Neural progenitor cell (in vitro differentiated cells): ENCODE measurements around the gene CTSC. TPM values are rescaled to one million over a fixed set of nuclear protein-coding genes. Genes with fewer than 3 reads are reported as not detected.

ENCODE experiments used
- DNase-seq: peaks from one replicate; pipeline ENCODE4 v3.0.0-alpha.2; 2016; ENCODE audit warnings: low spot score
- H2AFZ ChIP-seq: fragments of 200-600 bp; sonication (generic); replicated peaks from 2 replicates; pipeline ENCODE4 v1.6.1; 2016; ENCODE audit warnings: antibody characterized with exemption
- H3F3A ChIP-seq: fragments of 200-600 bp; sonication (generic); 2 replicates; pipeline ENCODE4 v1.6.1; 2016; ENCODE audit warnings: antibody characterized with exemption, low read depth
- H3K27ac ChIP-seq: fragments of 200-600 bp; sonication (generic); 2 replicates; pipeline ENCODE4 v1.5.1; 2016; ENCODE audit warnings: mild to moderate bottlenecking
- H3K27me3 ChIP-seq: fragments of 200-600 bp; sonication (generic); 2 replicates; pipeline ENCODE4 v1.6.1; 2016; ENCODE audit warnings: mild to moderate bottlenecking, moderate library complexity
- H3K36me3 ChIP-seq: fragments of 200-600 bp; sonication (generic); 2 replicates; pipeline ENCODE4 v1.5.1; 2016
- H3K4me1 ChIP-seq: fragments of 200-600 bp; sonication (generic); 2 replicates; pipeline ENCODE4 v1.6.1; 2016; ENCODE audit warnings: mixed run types
- H3K4me2 ChIP-seq: fragments of 200-600 bp; sonication (generic); 2 replicates; pipeline ENCODE4 v1.6.1; 2016
- H3K4me3 ChIP-seq: fragments of 200-600 bp; sonication (generic); 2 replicates; pipeline ENCODE4 v1.5.1; 2016
- H3K79me2 ChIP-seq: fragments of 200-600 bp; sonication (generic); 2 replicates; pipeline ENCODE4 v1.6.1; 2016; ENCODE audit warnings: low read depth
- H3K9ac ChIP-seq: fragments of 200-600 bp; sonication (generic); 2 replicates; pipeline ENCODE4 v1.6.1; 2016
- H3K9me3 ChIP-seq: fragments of 200-600 bp; sonication (generic); 2 replicates; pipeline ENCODE4 v1.5.1; 2016; ENCODE audit warnings: low read depth
- H4K20me1 ChIP-seq: fragments of 200-600 bp; sonication (generic); 2 replicates; pipeline ENCODE4 v1.6.1; 2016; ENCODE audit warnings: low read depth
- H3K27ac Mint-ChIP-seq: 3 replicates; pipeline ENCODE4 v1.8.0; 2021; ENCODE audit warnings: mixed read lengths
- H3K27me3 Mint-ChIP-seq: 2 replicates; pipeline ENCODE4 v1.8.0; 2022; ENCODE audit warnings: low read depth, mild to moderate bottlenecking, inconsistent platforms, moderate library complexity, mixed read lengths; ENCODE audit not compliant: insufficient read depth
- H3K36me3 Mint-ChIP-seq: 3 replicates; pipeline ENCODE4 v1.8.0; 2021; ENCODE audit warnings: mixed read lengths
- H3K4me1 Mint-ChIP-seq: 3 replicates; pipeline ENCODE4 v1.8.0; 2021; ENCODE audit warnings: mixed read lengths
- H3K4me3 Mint-ChIP-seq: 3 replicates; pipeline ENCODE4 v1.8.0; 2021; ENCODE audit warnings: mild to moderate bottlenecking, moderate library complexity, mixed read lengths
- H3K9me3 Mint-ChIP-seq: 3 replicates; pipeline ENCODE4 v1.8.0; 2020; ENCODE audit warnings: mixed read lengths
- CTCF ChIP-seq: fragments of 200-600 bp; sonication (generic); IDR thresholded peaks from 2 replicates; pipeline ENCODE4 v1.5.1; 2017; ENCODE audit warnings: antibody characterized with exemption, mild to moderate bottlenecking
- EZH2 ChIP-seq: fragments of 200-600 bp; sonication (generic); IDR thresholded peaks from 2 replicates; pipeline ENCODE4 v1.6.1; 2017; ENCODE audit warnings: antibody characterized with exemption, mild to moderate bottlenecking, moderate library complexity
- EZH2phosphoT487 ChIP-seq: fragments of 200-600 bp; sonication (generic); IDR thresholded peaks from 2 replicates; pipeline ENCODE4 v1.6.1; 2017; ENCODE audit warnings: antibody characterized with exemption
- total RNA-seq: library from RNA; depleted of rRNA; stranded (reverse); fragments of >200 nt; gene quantifications from 2 replicates; pipeline ENCODE4 v1.2.3, GENCODE V29; 2015; ENCODE audit warnings: low replicate concordance

Gene CTSC
- total RNA-seq, 1 donor from 2014 or later = 96.4 TPM

- H3K4me1 ChIP-seq = no peaks in the 10 kb centered on the region
- no peaks in the 10 kb centered on the region for H3K27me3 ChIP-seq
- H3K9ac ChIP-seq = no peak overlapping the region
- no peaks in the 10 kb centered on the region for H3K27me3 Mint-ChIP-seq
- H4K20me1 ChIP-seq = no peaks in the 10 kb centered on the region
- H3K79me2 ChIP-seq = no peaks in the 10 kb centered on the region
- H3K27ac ChIP-seq = no peak overlapping the region
- no peaks in the 10 kb centered on the region for H3K4me1 Mint-ChIP-seq
- H3K4me3 ChIP-seq = no peak overlapping the region
- H3K27ac Mint-ChIP-seq = no peak overlapping the region
- H3K36me3 ChIP-seq = no peaks in the 10 kb centered on the region
- no peak overlapping the region for H3K4me2 ChIP-seq
- H3K9me3 Mint-ChIP-seq = no peaks in the 10 kb centered on the region
- H3K9me3 ChIP-seq = no peaks in the 10 kb centered on the region
- H3F3A ChIP-seq = no peaks in the 10 kb centered on the region
- no peak overlapping the region for H3K4me3 Mint-ChIP-seq
- H3K36me3 Mint-ChIP-seq = no peaks in the 10 kb centered on the region
- no peak for DNase-seq
- no peak overlapping the region for H2AFZ ChIP-seq
- no peak for TF ChIP-seq CTCF
- no peak for TF ChIP-seq EZH2
- no peak for TF ChIP-seq EZH2phosphoT487
Observed at GRCh38 chr11:88370782-88371181, 33.2 kb upstream of the CTSC start.

- no peak for DNase-seq
- TF ChIP-seq EZH2phosphoT487 (no peak), CTCF (no peak), EZH2 (no peak)
- H3K79me2 ChIP-seq = no peaks in the 10 kb centered on the region
- H3K4me1 ChIP-seq = no peaks in the 10 kb centered on the region
- H3K27me3 Mint-ChIP-seq = no peaks in the 10 kb centered on the region
- H3K4me2 ChIP-seq = no peak overlapping the region
- no peak overlapping the region for H3K27ac ChIP-seq
- H3K27me3 ChIP-seq = no peaks in the 10 kb centered on the region
- H4K20me1 ChIP-seq = no peaks in the 10 kb centered on the region
- no peaks in the 10 kb centered on the region for H3F3A ChIP-seq
- H3K9me3 Mint-ChIP-seq = no peaks in the 10 kb centered on the region
- H3K4me3 ChIP-seq = no peak overlapping the region
- H3K36me3 Mint-ChIP-seq = no peaks in the 10 kb centered on the region
- no peaks in the 10 kb centered on the region for H3K9me3 ChIP-seq
- H3K9ac ChIP-seq = no peak overlapping the region
- no peak overlapping the region for H3K27ac Mint-ChIP-seq
- H3K36me3 ChIP-seq = no peaks in the 10 kb centered on the region
- no peak overlapping the region for H3K4me3 Mint-ChIP-seq
- no peaks in the 10 kb centered on the region for H3K4me1 Mint-ChIP-seq
- no peak overlapping the region for H2AFZ ChIP-seq
Observed at GRCh38 chr11:88367310-88367709, 29.8 kb upstream of the CTSC start.

DNA sequence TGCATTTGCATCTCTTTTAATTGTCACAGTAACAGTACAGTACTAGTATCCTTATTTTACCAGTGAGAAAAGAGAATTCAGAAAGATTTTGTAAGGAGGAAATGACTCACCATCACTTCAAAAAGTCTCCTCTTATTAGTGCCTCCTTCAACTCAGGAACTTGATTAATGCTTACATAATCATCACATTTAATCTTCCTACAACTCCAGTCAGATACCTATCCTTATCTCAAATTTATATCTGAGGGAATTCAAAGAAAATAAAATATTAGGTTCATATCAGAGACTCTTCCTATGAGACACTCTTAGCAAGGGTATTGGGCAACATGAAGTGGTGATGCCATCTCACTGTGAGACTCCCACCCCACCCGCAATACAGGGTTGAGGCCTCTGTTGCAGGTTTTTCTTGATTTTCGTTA is 26.1 kb upstream of the CTSC start:
- Histone ChIP-seq H3F3A (no peaks in the 10 kb centered on the region), H3K4me3 (no peak overlapping the region), H3K27me3 (no peaks in the 10 kb centered on the region), H3K4me2 (no peak overlapping the region), H2AFZ (no peak overlapping the region), H3K9ac (no peak overlapping the region), H3K9me3 (no peaks in the 10 kb centered on the region), H3K36me3 (no peaks in the 10 kb centered on the region), H3K4me1 (no peaks in the 10 kb centered on the region), H4K20me1 (no peaks in the 10 kb centered on the region), H3K27ac (no peak overlapping the region), H3K79me2 (no peaks in the 10 kb centered on the region)
- no peaks in the 10 kb centered on the region for H3K9me3 Mint-ChIP-seq
- H3K36me3 Mint-ChIP-seq = no peaks in the 10 kb centered on the region
- no peaks in the 10 kb centered on the region for H3K27me3 Mint-ChIP-seq
- H3K27ac Mint-ChIP-seq = no peak overlapping the region
- H3K4me3 Mint-ChIP-seq = no peak overlapping the region
- H3K4me1 Mint-ChIP-seq = no peaks in the 10 kb centered on the region
- TF ChIP-seq CTCF (no peak), EZH2phosphoT487 (no peak), EZH2 (no peak)
- DNase-seq = no peak
